GM18508 (cell line): Measurements from ENCODE around the gene LNPEP.

ENCODE experiments used
- ATAC-seq: cut with Tn5 transposase; IDR thresholded peaks from one replicate; pipeline ENCODE4 v1.9.1; 2021; ENCODE audit warnings: moderate number of reproducible peaks; ENCODE audit not compliant: insufficient read depth, unreplicated experiment

LNPEP gene

GRCh38 chr5:96957254-96958049, 21.6 kb downstream of the LNPEP start:
- peak; percentile 30 for ATAC-seq

GRCh38 chr5:96958977-96959376, 23.1 kb downstream of the LNPEP start:
- ATAC-seq: no peak

GRCh38 chr5:96961053-96961452, 25.2 kb downstream of the LNPEP start:
- peak; percentile 48 for ATAC-seq

GRCh38 chr5:96962540-96962991, 26.7 kb downstream of the LNPEP start:
- no peak for ATAC-seq

- peak; percentile 57 for ATAC-seq
Measured at GRCh38 chr5:96963267-96963666, 27.4 kb downstream of the LNPEP start.

- no peak for ATAC-seq
Measured at GRCh38 chr5:96966801-96967200, 30.9 kb downstream of the LNPEP start.

GRCh38 chr5:96967400-96967799, 31.5 kb downstream of the LNPEP start:
- no peak for ATAC-seq

- ATAC-seq: no peak
Measured at GRCh38 chr5:96968074-96968473, 32.2 kb downstream of the LNPEP start.

GRCh38 chr5:96968614-96969013, 32.7 kb downstream of the LNPEP start:
- ATAC-seq: no peak

- no peak for ATAC-seq
Measured at GRCh38 chr5:96969366-96969765, 33.5 kb downstream of the LNPEP start.

- no peak for ATAC-seq
Measured at GRCh38 chr5:96972599-96973334, 36.9 kb downstream of the LNPEP start.

GRCh38 chr5:96973532-96974401, 37.9 kb downstream of the LNPEP start:
- ATAC-seq: no peak

- no peak for ATAC-seq
Measured at GRCh38 chr5:96975656-96976055, 39.8 kb downstream of the LNPEP start.

GRCh38 chr5:96977228-96977627, 41.3 kb downstream of the LNPEP start:
- ATAC-seq: no peak

- no peak for ATAC-seq
Measured at GRCh38 chr5:96978812-96979449, 43.1 kb downstream of the LNPEP start.

GRCh38 chr5:96984506-96985192, 48.8 kb downstream of the LNPEP start:
- ATAC-seq: no peak

GRCh38 chr5:96986450-96986849, 50.6 kb downstream of the LNPEP start:
- ATAC-seq: no peak

GRCh38 chr5:96990102-96990501, 54.2 kb downstream of the LNPEP start:
- ATAC-seq: no peak

GRCh38 chr5:96991708-96992107, 55.8 kb downstream of the LNPEP start:
- ATAC-seq: no peak

GRCh38 chr5:96993760-96994159, 57.9 kb downstream of the LNPEP start:
- ATAC-seq: no peak
